Stimulated activated CD4-positive, alpha-beta T cell treated with anti-CD3 and anti-CD28 coated beads, TNF-alpha, amount 100 ng/mL, for 24 hours (primary cell): Measurements from ENCODE around the gene SERPIND1.
A peak's percentile ranks its signal among the peaks of the same experiment; 100 is the strongest.
"Not testable (repeated sequence)": the region's sequence is repeated elsewhere in the genome, so short reads cannot be mapped to it uniquely, and the experiment has no call there.

Experiments used
- DNase-seq, 3 experiments: peaks; one replicate each; pipeline ENCODE4 v3.0.0-alpha.2; 2020; ENCODE audit warnings: low read depth in 3 of 3

The SERPIND1 gene

GRCh38 chr22:20746431-20747189 lies 27.3 kb upstream of the SERPIND1 start:
- DNase-seq, result no peak

DNA sequence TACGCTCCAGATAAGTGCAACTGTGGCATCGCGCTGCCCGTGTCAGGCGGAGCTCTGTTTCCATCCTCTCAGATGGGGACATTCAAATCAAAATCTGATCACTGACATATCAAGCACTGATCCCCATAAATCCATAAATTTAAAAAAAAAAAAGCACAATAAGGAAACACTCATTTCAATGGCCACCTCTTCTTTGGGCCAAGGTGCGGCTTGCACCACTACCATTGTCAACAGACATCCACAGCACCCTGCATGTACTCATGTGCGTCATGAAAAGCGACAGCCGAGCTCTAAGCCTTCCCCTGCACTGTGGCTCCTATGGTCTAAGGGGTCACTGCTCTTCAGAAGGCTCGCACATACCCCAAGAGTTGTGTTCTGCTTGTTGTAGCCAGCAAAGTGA lies 26.7 kb upstream of the SERPIND1 start:
- DNase-seq, result no peak

GRCh38 chr22:20748082-20748481 lies 25.8 kb upstream of the SERPIND1 start:
- no peak for DNase-seq

DNA sequence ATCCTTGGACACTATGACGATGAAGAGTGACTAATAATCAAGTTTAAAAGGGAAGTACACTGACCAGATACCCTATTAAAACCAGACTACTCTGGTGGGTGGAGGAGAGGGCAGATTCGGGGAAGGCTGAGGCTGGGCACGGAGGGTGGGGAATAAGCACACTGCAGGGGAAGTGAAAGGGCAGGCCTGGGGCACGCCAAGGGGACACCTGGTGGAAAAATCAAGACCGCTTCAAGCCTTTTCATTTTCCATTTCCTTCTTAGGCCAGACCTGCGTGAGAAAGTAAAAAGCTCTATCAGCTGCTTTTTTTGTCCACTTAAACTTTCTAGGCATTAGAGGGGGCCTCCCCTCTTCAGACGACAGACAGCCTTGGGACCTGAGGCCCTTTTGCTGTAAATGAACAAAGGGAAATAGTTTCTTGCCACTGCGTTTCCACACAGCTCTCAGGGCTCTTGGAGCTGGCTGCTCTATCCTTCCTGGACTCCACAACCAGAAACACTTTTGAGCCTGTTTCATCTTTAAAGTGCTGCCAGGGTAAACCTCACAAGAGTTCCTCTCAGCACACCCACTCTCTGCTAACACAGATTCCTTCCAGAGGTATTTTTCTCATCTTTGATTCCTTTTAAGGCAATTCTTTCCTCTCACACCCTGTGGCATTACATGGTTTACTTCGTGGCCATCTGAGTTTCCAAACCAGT lies 25.0 kb upstream of the SERPIND1 start:
- DNase-seq, result no peak

GRCh38 chr22:20749453-20749852 lies 24.5 kb upstream of the SERPIND1 start:
- no peak for DNase-seq

DNA sequence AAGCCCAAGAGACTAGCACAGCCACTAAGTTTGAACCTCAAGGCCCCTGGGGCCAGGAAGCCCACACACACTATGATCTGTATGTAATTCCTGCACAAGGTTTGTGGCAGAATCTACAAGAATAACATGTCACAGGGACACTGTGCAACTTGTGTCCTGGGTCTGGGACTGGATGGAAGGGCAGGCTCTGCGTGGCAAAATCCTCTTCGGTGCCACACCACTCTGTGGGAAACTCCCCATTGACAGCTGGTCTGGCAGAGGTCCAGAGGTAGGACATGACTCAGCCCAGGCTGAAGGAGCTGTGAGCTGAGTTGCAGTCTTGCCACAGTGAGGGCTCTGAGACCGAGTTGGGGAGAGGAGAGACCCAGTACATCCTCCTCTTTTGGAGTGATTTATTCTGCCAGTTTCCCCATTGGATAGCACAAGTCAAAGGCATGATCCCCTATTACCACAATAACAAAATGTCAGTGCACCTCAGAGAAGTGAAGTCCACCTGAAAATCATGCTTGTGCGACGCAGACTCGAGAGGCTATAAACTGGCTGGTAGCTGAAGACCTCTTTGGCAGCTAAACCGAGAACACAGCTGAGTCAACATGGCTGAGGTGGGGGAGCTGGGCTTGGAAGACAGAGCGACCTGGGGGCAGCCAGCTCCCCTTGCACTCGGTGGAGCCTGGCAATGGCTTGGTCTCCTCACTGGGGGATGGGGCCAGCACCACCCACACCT lies 23.3 kb upstream of the SERPIND1 start:
- DNase-seq, result peak in 1 of 3 experiments; percentile 44

GRCh38 chr22:20751185-20751851 lies 22.6 kb upstream of the SERPIND1 start:
- DNase-seq, result no peak

DNA sequence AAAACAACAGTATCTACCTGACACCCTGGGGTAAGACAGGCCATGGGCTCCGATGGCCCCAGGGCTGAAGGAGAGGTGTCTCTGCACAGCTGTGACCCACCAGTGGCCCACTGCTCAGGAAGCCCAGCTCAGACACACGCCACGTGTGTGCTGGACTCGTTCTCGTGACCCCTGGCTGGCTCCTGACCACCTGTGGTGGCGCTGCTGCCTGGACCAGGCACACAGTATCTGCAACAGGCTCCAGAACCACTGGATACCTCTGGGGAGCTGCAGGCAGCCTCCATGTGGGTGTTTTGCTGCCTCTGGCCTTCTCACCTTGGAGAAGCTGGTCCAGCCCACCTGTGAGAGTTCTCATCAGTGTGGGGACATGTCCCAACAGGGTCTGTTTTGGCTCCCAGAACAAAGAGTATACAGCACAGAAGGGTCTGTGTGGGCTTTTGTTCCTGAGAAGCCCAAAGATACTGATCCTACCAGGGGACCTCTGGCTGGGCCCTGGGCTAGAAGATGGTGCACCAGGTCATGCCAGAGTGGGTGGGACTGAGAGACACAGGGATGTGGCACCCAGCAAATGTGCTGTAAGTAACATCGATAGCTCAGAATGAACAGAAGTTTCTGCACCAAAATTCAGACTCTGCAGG lies 21.7 kb upstream of the SERPIND1 start:
- DNase-seq, result no peak

- no peak for DNase-seq
Measured at GRCh38 chr22:20752873-20753272, 21.0 kb upstream of the SERPIND1 start.

DNA sequence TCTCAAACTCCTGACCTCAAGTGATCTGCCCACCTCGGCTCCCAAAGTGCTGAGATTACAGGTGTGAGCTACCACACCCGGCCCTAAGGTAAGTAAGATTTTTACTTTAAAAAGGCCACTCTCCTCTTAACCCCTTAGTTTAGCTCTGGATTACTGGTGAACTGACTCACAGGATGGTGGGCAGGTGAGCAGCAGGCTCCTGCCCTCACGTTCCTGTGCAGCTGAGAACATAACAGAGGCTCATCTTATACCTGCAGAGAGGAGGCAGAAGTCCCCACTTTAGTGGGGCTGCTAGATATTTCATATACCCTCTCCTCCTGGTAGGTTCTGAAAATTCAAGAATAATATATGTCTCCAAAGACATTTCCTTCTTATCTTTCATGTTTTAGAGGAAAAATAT lies 17.1 kb upstream of the SERPIND1 start:
- no peak for DNase-seq

DNA sequence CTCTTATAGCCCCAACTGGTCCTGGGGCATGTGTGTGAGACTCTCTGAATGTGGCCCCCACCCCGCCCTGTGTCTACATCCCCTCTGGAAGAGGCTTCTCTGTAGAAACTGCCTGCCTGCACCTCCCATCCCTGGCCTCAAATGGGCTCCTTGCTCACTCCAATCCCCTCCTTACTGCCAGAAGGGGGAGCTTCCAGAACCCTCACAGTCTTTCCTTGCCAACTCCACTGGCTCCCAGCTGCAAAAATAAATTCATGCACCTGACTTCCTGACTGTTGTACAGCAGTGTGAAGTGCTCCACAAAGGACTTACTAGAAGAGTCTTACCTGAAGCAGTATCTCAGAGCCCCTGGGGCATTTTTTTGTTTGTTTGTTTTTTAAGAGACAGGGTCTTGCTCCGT lies 15.2 kb upstream of the SERPIND1 start:
- DNase-seq, result no peak

GRCh38 chr22:20760084-20760483 lies 13.8 kb upstream of the SERPIND1 start:
- no peak for DNase-seq

DNA sequence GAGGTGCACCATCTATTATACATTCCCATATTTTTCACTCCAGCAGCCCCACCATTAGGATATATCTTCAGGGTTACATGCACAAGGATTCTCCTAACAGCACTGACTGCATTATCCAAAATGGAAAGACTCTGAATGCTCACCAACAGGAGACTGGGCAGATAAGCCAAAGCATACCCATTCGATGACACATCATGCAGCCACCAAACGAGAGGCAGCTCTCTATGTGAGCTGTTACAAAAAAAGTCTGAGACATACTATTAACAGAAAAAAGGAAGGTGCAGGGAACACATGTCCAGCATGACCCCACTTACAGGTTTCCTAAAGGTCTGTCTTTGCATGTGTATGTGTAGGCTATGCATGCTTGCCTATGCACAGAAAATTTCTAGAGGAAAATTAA lies 12.4 kb upstream of the SERPIND1 start:
- no peak for DNase-seq

DNA sequence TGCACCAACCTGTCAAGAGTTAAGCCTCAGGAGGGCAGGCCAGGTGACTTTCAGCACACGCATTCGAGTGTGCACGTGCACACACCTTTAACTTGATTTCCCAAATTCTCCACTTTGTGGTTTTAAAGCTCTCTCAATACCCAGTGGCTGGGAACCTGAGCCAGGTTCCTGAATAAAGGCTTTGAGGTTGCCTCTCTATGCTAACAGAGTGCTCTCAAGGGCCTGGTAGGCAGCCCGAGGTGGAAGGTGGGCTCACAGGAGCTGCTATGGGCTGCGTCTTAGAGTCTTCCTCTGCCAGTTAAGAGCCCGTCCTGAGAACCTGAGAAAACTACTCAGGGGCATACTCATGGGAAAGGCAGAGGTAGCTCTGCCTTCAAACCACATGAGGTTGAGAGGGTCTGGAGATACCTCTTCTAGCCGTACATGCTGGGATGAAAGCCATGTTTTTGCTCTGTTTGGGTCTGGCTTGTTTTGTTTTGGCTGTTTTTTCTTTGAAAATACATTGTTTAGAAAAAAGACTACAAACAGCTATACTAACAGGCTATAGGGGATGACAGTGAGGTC lies 11.6 kb upstream of the SERPIND1 start:
- DNase-seq, result no peak

GRCh38 chr22:20763630-20764470 lies 10.1 kb upstream of the SERPIND1 start:
- no peak for DNase-seq

- DNase-seq, result no peak
Measured at GRCh38 chr22:20764471-20764720, 9.5 kb upstream of the SERPIND1 start.

GRCh38 chr22:20764729-20765128 lies 9.2 kb upstream of the SERPIND1 start:
- DNase-seq, result no peak

DNA sequence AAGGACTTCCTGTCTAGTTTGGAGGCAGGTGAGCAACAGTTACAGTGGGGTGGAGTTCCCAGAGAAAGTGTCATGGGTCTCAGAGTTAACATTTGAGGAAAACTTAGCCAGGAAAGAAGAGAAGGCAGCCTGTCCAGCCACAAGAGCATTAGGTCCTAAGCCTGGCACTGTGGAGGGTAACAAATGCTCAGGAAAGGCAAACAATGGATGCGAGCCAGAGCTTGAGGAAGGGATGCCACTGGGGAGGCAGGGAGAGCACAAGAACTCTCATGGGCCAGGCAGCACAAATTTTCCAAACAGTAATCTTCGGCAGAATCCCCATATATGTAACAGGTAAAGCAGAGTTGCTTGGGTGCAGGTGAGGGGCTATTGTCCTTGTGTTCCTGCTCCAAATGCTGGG lies 8.0 kb upstream of the SERPIND1 start:
- no peak for DNase-seq

GRCh38 chr22:20766530-20766929 lies 7.4 kb upstream of the SERPIND1 start:
- DNase-seq, result no peak

DNA sequence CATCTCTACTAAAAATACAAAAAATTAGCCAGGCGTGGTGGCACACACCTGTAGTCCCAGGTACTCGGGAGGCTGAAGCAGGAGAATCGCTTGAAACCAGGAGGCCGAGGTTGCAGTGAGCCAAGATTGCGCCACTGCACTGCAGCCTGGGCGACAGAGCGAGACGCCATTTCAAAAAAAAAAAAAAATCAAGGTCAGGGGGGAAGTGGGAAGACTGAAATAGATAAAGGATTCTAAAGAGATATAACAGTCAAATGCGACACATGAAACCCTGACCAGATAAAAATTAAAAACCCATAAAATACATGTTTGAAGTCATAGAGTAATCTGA lies 4.5 kb upstream of the SERPIND1 start:
- DNase-seq, result not testable (repeated sequence)
